ENCODE data around the gene SCN2B.
A peak's percentile ranks its signal among the peaks of the same experiment; 100 is the strongest.

Gene SCN2B

DNA sequence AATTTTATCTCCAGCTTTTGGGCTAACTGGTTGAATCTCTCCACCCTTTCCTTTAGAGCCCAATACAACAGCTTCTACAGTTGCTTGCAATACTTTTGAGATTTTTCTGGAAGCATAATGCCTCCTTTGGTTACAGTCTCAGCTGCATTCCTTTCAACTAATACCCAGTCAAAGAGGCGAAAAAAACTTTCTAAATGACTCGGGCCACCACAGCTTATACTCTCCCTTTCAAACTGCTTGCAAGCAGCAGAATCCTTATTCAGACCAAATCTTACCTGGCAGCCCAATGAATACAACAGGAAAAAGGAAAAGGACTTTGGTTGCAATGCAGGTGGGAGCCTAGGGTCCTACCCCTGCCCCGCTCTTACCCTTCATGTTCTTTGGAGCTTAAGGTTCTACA lies 32.6 kb upstream of the SCN2B start:
- H4K20me1 ChIP-seq (ENCODE audit: insufficient read depth, low read length, poor library complexity, severe bottlenecking): no peaks in the 10 kb centered on the region
- H3F3A ChIP-seq (ENCODE audit: low read depth): no peaks in the 10 kb centered on the region
- H3K4me3 ChIP-seq (ENCODE audit: low read length, poor library complexity, severe bottlenecking): no peak overlapping the region
- H3K36me3 ChIP-seq (ENCODE audit: insufficient read depth, low read length): no peaks in the 10 kb centered on the region
- H3K4me1 ChIP-seq (ENCODE audit: insufficient read depth, low read length, poor library complexity, severe bottlenecking): peaks cover 9% of the 10 kb centered on the region
- no peak overlapping the region for H3K9ac ChIP-seq (ENCODE audit: low read depth, low read length, poor library complexity, severe bottlenecking)
- H3K9me2 ChIP-seq (replicated peaks; ENCODE audit: low read depth, low read length): no peaks in the 10 kb centered on the region
- H3K4me2 ChIP-seq (ENCODE audit: low read depth, low read length, poor library complexity, severe bottlenecking): no peak overlapping the region
- H3K79me2 ChIP-seq (ENCODE audit: insufficient read depth, low read length): no peaks in the 10 kb centered on the region
- TF ChIP-seq EZH2phosphoT487 (IDR thresholded peaks at IDR 0.05; ENCODE audit: borderline replicate concordance): no peak
- TF ChIP-seq, protein P1, sequence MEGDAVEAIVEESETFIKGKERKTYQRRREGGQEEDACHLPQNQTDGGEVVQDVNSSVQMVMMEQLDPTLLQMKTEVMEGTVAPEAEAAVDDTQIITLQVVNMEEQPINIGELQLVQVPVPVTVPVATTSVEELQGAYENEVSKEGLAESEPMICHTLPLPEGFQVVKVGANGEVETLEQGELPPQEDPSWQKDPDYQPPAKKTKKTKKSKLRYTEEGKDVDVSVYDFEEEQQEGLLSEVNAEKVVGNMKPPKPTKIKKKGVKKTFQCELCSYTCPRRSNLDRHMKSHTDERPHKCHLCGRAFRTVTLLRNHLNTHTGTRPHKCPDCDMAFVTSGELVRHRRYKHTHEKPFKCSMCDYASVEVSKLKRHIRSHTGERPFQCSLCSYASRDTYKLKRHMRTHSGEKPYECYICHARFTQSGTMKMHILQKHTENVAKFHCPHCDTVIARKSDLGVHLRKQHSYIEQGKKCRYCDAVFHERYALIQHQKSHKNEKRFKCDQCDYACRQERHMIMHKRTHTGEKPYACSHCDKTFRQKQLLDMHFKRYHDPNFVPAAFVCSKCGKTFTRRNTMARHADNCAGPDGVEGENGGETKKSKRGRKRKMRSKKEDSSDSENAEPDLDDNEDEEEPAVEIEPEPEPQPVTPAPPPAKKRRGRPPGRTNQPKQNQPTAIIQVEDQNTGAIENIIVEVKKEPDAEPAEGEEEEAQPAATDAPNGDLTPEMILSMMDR (conservative IDR thresholded peaks at IDR 0.05; ENCODE audit: low read length): no peak
- H2AFZ ChIP-seq (ENCODE audit: low read length): no peak overlapping the region
- no peaks in the 10 kb centered on the region for H3K9me3 ChIP-seq (ENCODE audit: insufficient read depth, low read depth, low read length)
- H3K27me3 ChIP-seq (ENCODE audit: insufficient read depth, low read length, poor library complexity, severe bottlenecking): peaks cover 8% of the 10 kb centered on the region

DNA sequence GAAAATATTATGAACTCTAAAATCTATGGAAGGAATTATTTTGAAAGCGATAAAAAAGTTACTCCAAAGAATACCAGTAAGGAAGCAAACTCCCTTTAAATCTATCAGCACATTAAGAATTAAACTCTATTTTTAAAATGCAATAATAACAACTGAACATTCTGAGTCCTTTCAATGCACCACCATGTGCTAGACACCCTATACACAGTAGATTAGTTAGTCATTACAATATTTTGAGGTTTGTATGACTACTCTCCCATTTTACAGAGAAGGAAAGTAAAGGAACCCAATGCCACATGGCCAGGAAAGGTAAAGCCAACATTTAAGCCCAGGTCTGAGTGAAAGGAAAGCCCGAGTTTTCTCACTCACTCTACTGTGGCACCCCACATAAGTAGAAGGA lies 30.6 kb upstream of the SCN2B start:
- Histone ChIP-seq H3K4me3 (ENCODE audit: low read length, poor library complexity, severe bottlenecking) (no peak overlapping the region), H3K36me3 (ENCODE audit: insufficient read depth, low read length) (no peaks in the 10 kb centered on the region), H3K9me2 (replicated peaks; ENCODE audit: low read depth, low read length) (no peaks in the 10 kb centered on the region), H4K20me1 (ENCODE audit: insufficient read depth, low read length, poor library complexity, severe bottlenecking) (no peaks in the 10 kb centered on the region), H2AFZ (ENCODE audit: low read length) (no peak overlapping the region; the same call in 1 of the 2 replicates), H3K27me3 (ENCODE audit: insufficient read depth, low read length, poor library complexity, severe bottlenecking) (peaks cover 8% of the 10 kb centered on the region), H3K4me2 (ENCODE audit: low read depth, low read length, poor library complexity, severe bottlenecking) (no peak overlapping the region), H3K9me3 (ENCODE audit: insufficient read depth, low read depth, low read length) (no peaks in the 10 kb centered on the region), H3K4me1 (ENCODE audit: insufficient read depth, low read length, poor library complexity, severe bottlenecking) (peaks cover 18% of the 10 kb centered on the region), H3K9ac (ENCODE audit: low read depth, low read length, poor library complexity, severe bottlenecking) (no peak overlapping the region), H3F3A (ENCODE audit: low read depth) (no peaks in the 10 kb centered on the region), H3K79me2 (ENCODE audit: insufficient read depth, low read length) (no peaks in the 10 kb centered on the region)
- TF ChIP-seq, protein P1 (conservative IDR thresholded peaks at IDR 0.05; ENCODE audit: low read length): no peak
- TF ChIP-seq EZH2phosphoT487 (IDR thresholded peaks at IDR 0.05; ENCODE audit: borderline replicate concordance): no peak

DNA sequence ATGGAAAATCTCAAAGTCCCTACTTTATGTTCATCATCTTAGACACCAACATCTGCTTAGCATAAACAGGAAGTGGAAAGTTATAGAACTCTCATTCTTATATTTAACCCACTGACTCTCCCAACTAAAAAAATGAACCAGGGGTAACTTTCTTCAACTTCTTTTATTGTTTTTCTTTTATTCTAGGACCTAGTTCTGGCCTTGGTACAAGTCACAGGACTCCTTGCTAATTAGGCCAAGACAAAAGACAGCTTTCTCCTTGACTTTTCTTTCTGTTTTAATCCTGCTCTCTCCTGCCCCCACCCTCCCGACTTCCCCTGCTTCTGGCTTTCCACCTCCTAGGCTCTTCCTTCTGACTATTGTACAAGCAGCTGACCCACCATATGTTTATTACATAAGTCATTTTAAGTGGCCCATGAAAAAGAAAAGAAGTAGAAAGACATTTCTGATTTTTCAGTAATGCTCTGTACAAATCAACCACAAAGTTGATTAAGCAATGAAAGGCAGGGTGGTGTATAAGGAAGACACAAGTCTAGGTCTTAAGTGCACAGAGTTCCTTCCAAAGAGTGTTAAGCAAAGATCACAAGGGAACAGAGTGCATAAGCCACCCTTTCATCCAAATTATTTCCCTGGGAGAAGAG lies 30.1 kb upstream of the SCN2B start:
- Histone ChIP-seq H3K4me2 (ENCODE audit: low read depth, low read length, poor library complexity, severe bottlenecking) (peak overlapping the region; percentile 19), H3K4me1 (ENCODE audit: insufficient read depth, low read length, poor library complexity, severe bottlenecking) (peaks cover 20% of the 10 kb centered on the region), H3K9me2 (replicated peaks; ENCODE audit: low read depth, low read length) (no peaks in the 10 kb centered on the region), H3K36me3 (ENCODE audit: insufficient read depth, low read length) (no peaks in the 10 kb centered on the region), H3K4me3 (ENCODE audit: low read length, poor library complexity, severe bottlenecking) (no peak overlapping the region), H3K9ac (ENCODE audit: low read depth, low read length, poor library complexity, severe bottlenecking) (no peak overlapping the region), H3K9me3 (ENCODE audit: insufficient read depth, low read depth, low read length) (no peaks in the 10 kb centered on the region), H3F3A (ENCODE audit: low read depth) (no peaks in the 10 kb centered on the region), H4K20me1 (ENCODE audit: insufficient read depth, low read length, poor library complexity, severe bottlenecking) (no peaks in the 10 kb centered on the region), H2AFZ (ENCODE audit: low read length) (peak overlapping the region; percentile 88), H3K79me2 (ENCODE audit: insufficient read depth, low read length) (no peaks in the 10 kb centered on the region), H3K27me3 (ENCODE audit: insufficient read depth, low read length, poor library complexity, severe bottlenecking) (peaks cover 8% of the 10 kb centered on the region)
- no peak for TF ChIP-seq EZH2phosphoT487 (IDR thresholded peaks at IDR 0.05; ENCODE audit: borderline replicate concordance)
- TF ChIP-seq, protein P1 (conservative IDR thresholded peaks at IDR 0.05; ENCODE audit: low read length): no peak

Measured in Loucy (cell line).